HG02852 (cell line): ENCODE data around the gene PTGIS.

Experiments used
- ATAC-seq: cut with Tn5 transposase; IDR thresholded peaks from one replicate; pipeline ENCODE4 v1.9.1; 2021; ENCODE audit warnings: mild to moderate bottlenecking, moderate library complexity; ENCODE audit not compliant: unreplicated experiment

Gene PTGIS

DNA sequence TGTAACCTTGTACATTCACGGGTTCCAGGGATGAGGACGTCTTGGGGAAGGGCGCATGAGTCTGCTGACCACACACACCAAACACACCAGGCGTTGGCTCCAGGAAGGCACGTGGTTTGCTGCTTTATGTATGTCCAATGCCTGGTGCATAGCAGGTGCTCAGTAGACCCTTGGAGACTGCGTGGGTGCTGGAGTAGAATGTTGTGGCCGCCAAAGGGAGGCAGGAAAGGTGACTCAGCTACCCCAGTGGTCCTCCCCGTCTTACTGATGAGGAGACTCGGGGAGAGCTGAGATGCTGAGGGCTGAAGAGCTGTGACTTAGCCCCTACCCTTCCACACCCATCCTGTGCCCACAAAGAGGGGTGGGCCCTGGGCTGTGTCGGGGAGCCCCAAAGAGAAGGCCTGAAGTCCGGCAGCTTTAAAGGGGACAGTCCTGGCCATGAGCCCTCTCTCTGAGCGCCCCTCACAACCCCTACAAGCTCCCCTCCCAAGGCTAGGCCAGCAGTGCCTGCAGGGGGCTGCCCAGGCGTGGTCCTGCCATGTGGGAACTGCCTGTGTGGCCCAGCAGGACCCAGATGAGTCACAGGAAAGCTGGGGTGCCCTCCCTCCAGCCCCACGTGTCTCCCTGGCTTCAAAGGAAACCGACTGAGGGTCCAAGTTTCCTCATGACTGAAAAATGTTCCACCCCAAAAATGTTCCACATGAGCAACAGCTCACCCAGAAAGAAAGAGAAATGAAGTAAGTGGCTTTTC lies 28.0 kb upstream of the PTGIS start:
- ATAC-seq, result no peak

DNA sequence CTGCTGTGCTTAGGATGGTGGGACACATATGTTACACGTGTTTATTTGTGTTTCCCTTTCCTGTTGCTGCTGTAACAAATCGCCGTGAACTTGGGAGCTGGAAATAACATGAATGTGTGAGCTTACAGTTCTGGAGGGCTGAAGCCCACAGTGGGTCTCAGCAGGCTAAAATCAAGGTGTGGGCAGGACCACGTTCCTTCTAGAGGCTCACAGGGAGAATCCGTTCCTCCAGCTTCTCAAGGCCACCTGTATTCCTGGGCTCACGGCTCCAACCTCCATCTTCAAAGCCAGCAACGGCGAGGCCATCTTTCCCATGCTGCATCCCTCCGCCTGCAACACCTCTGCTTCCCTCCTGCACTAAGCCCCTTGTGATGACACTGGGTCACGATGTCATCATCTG lies 27.4 kb upstream of the PTGIS start:
- ATAC-seq, result no peak

DNA sequence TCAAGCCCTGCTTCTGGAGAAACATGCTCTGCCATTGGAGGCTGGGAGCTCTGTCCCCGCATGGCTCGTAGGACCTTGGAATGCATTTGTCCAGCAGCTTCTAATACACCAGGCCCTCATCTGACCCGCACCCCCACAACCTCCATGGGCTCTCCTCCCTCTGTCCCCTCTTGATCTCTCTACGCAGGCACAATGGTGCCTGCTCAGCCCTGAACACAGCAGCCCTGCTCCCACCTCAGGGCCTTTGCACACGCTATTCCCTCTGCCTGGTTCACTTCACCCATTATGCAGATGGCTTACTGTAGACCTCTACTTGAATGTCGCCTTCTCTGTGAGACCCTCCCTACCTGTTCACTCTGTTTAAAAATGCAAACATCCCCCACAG lies 27.0 kb upstream of the PTGIS start:
- no peak for ATAC-seq

DNA sequence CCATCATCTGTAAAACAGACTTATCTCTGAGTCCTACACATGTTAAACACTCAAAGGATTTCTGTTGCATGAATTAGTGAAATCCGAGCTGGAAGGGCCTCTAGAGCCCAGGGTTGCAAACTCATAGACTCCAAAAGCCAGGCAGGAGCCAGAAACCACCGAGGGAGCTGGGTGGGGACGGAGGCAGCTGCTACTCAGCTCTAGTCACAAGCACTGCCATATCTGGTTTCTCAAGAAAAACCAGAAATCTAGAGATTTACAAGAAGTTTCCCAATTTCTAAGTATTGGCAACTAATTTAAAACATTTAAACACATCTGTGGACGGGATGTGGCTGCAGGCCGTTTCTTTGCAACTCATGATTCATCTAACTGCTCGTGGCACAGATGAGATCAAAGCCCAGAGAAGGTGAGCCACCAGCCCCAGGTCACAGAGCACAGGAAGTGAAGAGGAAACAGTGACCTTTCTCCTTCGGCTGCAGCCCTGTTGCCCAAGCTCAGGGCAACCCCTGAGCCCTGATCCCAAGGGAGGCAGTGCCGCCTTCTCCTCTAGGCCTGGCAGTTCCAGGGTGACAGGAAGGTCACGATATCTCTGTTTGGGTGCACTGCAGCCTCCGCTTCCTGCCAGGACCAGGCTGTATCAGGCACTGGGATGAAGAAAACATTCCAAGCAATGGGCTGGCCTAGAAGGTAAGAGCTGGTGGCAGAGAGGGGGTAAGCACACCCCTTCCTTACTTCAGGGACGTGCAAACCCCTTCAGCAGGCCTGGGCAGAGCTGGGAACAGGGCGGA lies 26.4 kb upstream of the PTGIS start:
- ATAC-seq, result no peak

DNA sequence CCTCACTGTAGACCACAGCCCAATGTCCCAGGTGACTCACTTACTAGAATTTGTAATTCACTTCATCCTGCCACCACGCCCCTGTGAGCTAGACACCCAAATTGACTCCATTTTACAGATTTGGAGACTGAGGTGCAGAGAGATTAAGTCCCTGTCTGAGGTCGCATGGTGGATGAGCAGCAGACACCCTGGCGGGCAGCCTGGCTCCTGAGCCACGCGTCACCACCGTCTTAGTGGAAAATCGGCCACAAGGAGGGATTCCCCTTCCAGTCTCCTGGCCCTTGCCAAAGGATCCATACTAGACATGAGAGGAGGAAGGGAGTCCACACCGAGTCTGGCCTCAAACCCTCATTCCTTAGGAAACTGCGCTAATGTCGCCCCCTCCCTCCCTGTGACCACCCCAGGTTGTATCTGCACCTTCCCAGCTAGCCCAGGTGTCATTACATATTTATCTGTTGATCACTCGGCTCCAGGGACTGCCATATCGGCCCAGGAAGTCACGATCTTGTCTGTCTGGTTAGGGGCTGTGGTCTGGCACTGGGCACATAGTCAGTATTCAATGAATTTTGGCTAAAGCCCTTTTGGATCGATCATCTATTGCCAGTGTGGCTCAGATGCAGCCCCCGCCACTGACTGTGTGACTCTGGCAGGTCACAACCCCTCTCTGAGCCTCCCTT lies 25.7 kb upstream of the PTGIS start:
- no peak for ATAC-seq

DNA sequence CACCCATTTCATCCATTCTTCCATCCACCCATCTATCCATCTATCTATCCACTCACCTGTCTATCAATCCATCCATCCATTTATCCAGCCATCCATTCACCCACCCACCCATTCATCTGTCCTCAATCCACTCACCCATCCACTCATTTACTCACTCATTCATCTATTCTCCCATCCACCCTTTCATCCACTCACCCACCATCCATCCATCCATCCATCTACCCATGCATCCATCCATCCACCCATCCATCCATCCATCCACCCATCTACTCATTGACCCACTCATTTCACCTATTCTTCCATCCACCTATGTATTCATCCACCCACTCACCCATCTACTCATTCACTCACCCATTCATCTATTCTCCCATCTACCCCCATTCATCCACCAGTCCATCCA lies 24.2 kb upstream of the PTGIS start:
- ATAC-seq, result no peak

DNA sequence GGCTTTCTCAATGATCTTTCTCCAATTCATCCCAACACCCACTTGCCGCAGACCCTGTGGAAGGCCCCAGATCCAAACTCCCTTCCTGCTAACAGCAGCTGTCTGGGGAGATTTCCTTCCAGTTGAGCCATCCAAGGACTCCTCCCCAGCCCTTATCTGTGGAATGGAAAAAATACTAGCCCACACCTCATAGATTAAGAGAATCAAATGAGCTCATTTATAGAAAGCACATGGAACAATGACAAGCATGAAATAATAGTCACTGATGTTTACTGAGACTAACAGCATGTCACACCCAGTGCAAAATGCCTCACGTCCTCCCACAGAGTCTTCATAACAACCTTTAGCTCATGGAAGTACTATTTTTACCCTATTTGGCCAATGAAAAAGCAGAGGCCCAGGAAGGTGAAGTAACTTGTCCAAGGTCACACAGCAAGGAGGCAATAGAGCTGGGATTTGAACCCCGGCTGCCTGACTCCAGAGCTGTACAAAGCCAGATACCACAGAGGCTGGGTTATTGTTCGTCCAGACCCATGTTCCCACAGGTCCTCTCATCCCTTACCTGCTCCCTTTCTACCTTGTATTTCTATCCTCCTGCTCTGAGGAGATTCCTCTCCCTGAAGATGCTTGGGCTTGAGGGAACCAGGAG lies 23.4 kb upstream of the PTGIS start:
- ATAC-seq, result no peak

DNA sequence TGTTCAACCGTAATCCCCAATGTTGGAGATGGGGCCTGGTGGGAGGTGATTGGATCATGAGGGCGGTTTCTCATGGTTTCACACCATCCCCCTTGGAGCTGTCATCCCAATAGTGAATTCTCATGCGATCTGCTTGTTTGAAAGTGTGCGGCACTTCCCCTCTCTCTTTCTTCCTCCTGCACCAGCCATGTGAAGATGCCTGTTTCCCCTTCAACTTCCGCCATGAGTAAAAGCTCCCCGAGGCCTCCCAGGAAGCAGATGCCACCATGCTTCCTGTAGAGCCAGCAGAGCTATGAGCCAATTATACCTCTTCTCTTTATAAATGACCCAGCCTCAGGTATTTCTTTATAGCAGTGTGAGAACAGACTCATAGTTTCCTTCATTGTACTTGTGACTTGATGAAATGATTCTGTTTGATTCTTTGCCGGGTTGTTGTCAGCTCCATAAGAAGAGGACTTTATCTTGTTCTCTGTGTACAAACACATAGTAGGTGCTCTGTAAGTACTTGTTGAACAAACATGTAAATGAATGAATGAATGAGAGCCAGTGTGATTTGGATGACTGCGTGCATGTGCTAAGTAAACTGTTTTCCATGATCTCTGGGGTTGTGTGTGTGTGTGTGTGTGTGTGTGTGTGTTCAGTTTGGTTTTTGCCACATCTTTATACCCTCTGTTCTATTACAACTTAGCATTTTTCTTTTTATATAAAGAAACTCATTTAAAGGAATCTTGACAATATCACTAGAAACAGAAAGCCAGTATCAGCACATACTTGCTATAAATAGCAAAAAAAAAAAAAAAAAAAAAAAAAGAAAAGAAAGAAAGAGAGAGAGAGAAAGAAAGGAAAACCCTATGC lies 22.5 kb upstream of the PTGIS start:
- ATAC-seq, result no peak

DNA sequence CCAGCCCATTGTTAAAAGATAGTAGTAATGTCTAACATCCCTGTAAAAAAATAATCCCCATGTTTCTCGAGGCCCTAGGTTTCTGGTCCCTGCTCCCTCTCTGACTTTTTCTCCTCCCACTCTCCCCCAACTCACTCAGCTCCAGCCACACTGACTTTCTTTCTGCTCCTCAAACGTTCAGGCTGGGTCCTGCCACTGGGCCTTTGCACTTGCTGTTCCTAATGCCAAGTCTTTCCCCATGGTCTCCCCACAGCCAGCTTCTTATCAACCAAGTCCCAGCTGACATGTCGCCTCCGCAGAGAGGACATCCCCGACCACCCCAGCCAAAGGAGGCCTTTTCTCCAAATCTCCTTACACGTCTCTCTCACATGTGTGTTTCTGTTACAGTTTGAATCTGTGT lies 21.8 kb upstream of the PTGIS start:
- no peak for ATAC-seq

DNA sequence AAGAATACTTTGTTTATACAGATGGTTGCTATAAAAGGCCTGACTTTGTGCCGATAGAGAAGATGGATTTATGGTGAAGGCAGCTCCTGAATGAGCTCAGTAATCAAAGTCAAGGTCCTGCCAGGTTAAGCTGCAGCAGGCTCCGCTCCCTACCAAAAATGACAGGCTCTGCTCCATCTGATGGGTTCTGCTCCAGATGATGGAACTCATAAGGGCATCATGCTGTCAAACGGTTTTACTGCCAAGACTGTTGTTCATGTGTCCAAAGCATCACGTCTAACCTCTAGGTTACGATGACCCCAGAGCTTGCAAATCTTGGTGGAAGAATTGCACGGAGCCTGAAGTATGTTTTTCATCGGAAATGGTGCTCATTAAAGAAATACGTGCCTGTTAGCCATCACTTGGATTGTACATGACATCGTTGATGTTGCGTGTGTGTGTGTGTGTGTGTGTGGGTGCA lies 19.2 kb upstream of the PTGIS start:
- no peak for ATAC-seq

DNA sequence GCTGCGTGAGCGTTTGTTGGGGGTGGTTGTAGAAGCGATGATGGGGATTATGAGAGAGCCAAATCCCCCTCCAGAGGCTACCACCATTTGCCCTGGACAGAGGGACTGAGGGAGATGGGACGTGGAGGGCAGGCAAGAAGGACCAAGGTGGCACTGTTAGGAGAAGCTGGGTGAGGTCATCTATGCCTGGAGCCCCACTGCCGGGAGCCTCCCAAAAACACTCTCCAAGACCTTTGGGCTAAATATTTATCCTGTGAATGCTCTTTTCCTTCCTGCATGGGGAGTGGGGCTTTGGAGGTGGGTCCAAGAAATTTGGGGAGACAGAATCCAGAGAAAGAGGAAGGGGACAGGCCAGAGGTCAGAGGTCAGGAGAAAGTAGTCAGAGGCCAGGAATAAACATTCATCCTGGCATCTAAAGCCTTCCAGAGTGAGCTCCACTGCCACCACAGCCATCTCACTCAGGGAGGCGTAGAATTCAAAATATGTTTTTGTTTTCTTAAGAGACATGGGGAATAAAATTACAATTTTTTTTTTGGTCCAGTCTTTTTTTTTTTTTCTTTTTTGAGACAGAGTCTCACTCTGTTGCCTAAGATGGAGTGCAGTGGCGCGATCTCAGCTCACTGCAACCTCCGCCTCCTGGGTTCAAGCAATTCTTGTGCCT lies 17.8 kb upstream of the PTGIS start:
- ATAC-seq, result no peak

DNA sequence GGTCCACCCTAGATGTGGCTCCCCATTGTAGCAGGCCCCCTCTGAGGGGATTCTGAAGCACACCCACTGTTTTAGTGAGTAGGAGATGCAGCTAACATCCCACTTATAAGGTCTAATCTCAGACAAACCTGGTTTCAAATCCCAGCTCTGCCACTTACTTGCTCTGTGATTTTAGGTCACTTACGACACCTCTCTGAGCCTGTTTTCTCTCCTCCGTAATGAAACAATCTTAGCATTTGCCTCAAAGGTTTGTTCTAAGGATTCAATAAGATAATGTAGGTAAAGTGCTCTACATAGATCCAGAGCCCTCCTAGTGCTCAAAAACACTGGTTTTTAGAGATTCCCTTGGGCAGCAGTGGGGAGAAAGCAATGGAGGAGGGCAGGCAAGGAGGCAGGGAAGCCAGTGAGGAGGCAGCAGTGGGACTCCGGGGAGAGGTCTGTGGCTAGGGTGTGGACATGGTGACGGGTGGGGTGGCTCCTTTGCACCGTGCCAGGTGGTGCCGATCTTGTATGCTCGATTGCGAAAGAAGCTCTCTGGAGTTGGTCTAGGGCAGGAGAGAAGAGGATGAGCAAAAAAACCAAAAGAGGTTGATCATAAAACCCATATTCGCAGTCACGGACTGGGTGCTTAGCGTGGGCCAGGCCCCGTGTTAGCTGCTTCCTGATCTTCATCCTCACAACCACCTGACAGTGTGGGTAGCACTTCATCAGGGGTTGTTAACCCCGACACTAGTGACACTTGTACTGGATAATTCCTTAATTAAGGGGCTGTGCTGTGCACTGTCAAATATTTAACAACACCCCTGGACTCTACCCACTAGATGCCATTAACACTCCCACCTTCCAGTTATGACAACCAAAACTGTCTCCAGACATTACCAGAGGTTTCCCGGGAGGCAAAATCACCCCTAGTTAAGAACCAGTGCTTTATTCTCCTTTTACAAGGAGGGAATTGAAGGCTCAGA lies 16.8 kb upstream of the PTGIS start:
- ATAC-seq, result no peak

DNA sequence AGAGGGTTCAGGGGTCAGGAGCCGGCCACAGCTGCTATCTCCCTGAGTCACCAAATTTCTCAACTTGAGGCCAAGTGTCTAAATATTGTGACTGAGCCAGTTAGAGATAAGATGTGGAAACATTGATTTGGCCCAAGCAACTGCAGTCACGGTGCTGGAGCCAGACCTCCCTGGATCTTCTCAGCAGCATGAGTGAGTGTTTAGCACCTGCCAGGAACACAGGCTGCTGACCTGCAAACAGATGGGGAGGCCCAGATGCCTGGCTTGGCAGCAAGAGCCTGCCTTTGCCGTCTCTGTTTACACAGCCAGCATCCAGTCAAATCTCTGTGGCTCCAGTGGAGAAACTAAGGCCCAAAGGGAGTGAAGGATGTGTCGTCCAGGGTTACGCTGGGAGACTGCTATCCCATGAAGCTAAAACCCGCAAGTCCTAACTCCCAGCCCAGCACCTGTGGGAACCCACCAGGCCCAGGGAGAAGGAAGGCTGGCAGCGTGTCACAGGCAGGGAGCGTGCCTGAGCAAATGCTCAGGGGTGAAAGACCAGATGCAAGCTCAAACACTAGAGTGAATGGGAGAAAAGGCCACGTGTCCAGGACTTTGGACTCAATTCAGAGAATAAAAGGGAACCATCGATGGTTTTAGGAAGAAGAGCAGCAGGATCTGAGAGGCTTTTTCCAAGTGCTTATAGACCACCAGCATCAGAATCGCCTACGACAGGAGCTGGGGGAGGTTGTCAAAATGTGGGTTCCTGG lies 15.9 kb upstream of the PTGIS start:
- ATAC-seq, result no peak

DNA sequence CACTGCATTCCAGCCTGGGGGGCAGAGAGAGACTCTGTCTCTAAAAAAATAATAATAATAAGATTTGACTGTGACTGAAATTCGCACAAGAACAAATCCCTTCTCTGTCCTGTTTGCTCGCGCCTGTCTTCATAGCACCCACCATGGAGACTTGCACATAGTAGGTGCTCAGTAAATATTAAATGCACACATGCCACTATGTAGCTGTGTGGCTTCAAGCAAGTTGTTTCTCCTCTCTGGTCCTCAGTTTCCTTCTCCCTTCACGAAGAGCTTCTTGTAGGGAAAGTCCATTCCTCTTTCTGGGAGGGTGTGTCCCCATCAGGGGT lies 15.4 kb upstream of the PTGIS start:
- no peak for ATAC-seq

DNA sequence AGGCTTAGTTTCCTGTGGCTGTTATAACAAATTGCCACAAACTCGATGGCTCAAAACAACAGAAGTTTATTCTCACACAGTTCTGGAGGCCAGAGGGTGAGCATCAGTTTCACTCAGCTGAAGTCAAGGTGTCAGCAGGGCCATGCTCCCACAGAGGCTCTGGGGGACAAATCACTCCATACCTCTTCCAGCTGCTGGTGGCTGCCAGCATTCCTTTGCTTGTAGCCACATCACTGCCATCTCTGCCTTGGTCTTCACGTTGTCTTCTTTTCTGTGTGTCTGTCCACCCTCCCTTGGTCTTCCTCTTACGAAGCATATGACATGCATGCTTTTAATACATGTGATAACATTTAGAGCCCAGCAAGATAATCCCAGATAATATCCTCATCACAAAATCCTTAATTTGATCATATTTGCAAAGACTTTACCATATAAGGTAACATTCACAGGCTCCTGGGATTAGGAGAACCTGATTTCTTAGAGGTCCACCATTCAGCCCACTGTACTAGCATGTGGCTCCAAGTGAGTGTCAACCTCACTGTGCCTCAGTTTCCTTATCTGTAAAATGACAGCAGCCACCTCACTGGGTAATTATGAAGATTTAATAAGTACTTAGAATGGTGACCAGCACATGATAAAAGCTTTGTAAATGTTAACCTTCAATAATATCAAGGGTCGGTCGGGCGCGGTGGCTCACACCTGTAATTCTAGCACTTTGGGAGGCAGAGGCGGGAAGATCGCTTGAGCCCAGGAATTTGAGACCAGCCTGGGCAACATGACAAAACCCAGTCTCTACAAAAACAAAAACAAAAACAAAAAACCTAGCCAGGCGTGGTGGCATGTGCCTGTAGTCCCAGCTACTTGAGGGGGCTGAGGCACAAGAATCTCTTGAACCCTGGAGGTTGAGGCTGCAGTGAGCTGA lies 14.7 kb upstream of the PTGIS start:
- ATAC-seq, result no peak

DNA sequence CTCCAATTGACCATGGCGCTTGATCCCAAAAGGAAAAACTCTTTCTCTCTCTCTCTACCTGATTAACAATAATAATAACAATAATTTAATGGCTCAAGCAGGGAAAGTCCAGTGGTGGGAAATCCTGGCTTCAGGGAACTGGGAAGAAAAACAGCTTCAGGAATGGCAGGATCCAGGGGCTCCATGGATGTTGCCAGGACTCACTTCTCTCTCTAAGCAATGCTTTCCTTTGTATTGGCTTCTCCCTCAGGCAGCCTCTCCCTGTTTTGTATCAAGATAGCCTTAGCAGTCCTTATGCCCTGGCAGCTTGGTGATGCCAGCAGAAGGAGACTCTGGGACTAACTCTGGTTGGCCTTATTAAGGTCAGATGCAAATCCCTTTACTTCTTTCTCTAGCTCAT lies 13.5 kb upstream of the PTGIS start:
- ATAC-seq, result no peak

DNA sequence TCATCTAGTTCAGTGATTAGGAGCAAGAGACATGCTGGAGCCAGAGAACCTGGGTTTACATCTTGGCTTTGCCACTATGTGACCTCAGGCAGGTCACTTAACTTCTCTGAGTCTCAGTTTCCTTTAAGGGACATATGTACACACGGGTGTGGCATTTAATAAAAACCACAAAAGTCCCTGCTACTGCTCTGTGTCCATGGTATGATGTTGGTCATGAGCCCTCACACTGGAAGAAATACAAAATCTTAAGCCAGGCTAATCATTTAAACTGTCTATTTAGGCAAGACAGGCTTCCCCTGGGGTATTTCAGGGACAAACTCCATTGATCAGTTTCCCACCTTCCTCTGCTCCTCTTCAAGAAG lies 12.9 kb upstream of the PTGIS start:
- ATAC-seq, result no peak
